Peyer's patch (tissue), 4 donors: ENCODE data around the gene TM6SF1.

ENCODE experiments used
- CTCF ChIP-seq, 6 experiments: fragments of 450-650 bp in 4 of 6; fragments of 200-600 bp in 2 of 6; sonication (generic) in 1 of 6; IDR thresholded peaks; one replicate each; pipeline ENCODE4 v1.5.1; 2017 to 2019; ENCODE audit warnings: antibody characterized with exemption in 6 of 6, mild to moderate bottlenecking in 3 of 6, moderate library complexity in 1 of 6
- POLR2A ChIP-seq, 2 donors: fragments of 450-650 bp; IDR thresholded peaks; one replicate each; pipeline ENCODE4 v1.5.1; 2017; ENCODE audit warnings: antibody characterized with exemption in 2 of 2, mild to moderate bottlenecking in 2 of 2, moderate library complexity in 2 of 2

- no peak for TF ChIP-seq POLR2A (IDR thresholded peaks at IDR 0.05)
- no peak for TF ChIP-seq CTCF (IDR thresholded peaks at IDR 0.05)
Observed at GRCh38 chr15:83170474-83171165, 63.2 kb downstream of the TM6SF1 start.
